Lung (tissue), 12 donors: ENCODE data around the gene WASL. TPM values are rescaled to one million over a fixed set of nuclear protein-coding genes. Genes with fewer than 3 reads are reported as not detected.

Source experiments
- ATAC-seq: fragments of 200-7000 bp; cut with Tn5 transposase; one replicate; pipeline ENCODE4 v1.9.1; 2020; ENCODE audit warnings: moderate number of reproducible peaks; ENCODE audit not compliant: insufficient read depth, low FRiP score
- DNase-seq, 3 donors: peaks; one replicate each; pipeline ENCODE4 v3.0.0-alpha.2; 2013 to 2017
- H3K27ac ChIP-seq, 2 donors: one replicate each; pipeline ENCODE4 v1.5.1; 2013; ENCODE audit warnings: mild to moderate bottlenecking in 2 of 2, moderate library complexity in 2 of 2, control low read depth in 1 of 2, inconsistent platforms in 1 of 2, low read depth in 1 of 2, low read length in 1 of 2
- H3K27me3 ChIP-seq, 3 donors: one replicate each; pipeline ENCODE4 v1.5.1; 2013; ENCODE audit warnings: low read length in 2 of 3; ENCODE audit not compliant: control insufficient read depth in 3 of 3, insufficient read depth in 3 of 3
- H3K36me3 ChIP-seq, 4 donors: one replicate each; pipeline ENCODE4 v1.5.1; 2013; ENCODE audit warnings: low read length in 4 of 4, mild to moderate bottlenecking in 1 of 4, moderate library complexity in 1 of 4; ENCODE audit not compliant: control insufficient read depth in 4 of 4, insufficient read depth in 4 of 4
- H3K4me1 ChIP-seq, 5 donors: one replicate each; pipeline ENCODE4 v1.5.1; 2013; ENCODE audit warnings: low read length in 5 of 5, mild to moderate bottlenecking in 2 of 5, moderate library complexity in 1 of 5; ENCODE audit not compliant: control insufficient read depth in 5 of 5, insufficient read depth in 5 of 5
- H3K4me3 ChIP-seq: one replicate; pipeline ENCODE4 v1.5.1; 2013; ENCODE audit warnings: mild to moderate bottlenecking, control low read depth, moderate library complexity
- H3K9ac ChIP-seq, 2 donors: one replicate each; pipeline ENCODE4 v1.5.1; 2013; ENCODE audit warnings: low read length in 2 of 2, control low read depth in 1 of 2; ENCODE audit not compliant: insufficient read depth in 1 of 2
- H3K9me3 ChIP-seq, 4 donors: one replicate each; pipeline ENCODE4 v1.5.1; 2013; ENCODE audit warnings: low read length in 3 of 4, mild to moderate bottlenecking in 1 of 4, moderate library complexity in 1 of 4; ENCODE audit not compliant: control insufficient read depth in 4 of 4, insufficient read depth in 3 of 4
- CTCF ChIP-seq: IDR thresholded peaks from 2 replicates; pipeline ENCODE4 v1.5.1; 2012; ENCODE audit warnings: mild to moderate bottlenecking; ENCODE audit errors: control extremely low read depth, extremely low read depth
- WGBS, 2 donors: extraction: QIAGEN DNeasy Blood & Tissue Kit; methylation state at CpG; one replicate each; pipeline ENCODE4 v1.1.7; 2013; 5-methylcytosine and 5-hydroxymethylcytosine counted together
- polyA plus RNA-seq, 2 donors: library from polyadenylated mRNA; stranded (reverse); fragments of 200-250 nt; gene quantifications; one replicate each; pipeline ENCODE4 v1.2.1, GENCODE V29; 2013
- total RNA-seq, 2 donors: library from RNA; depleted of rRNA in 1 of 2; stranded (reverse); fragments of >200 nt in 1 of 2; gene quantifications; one replicate each; pipeline ENCODE4 v1.2.1, GENCODE V29; 2014 to 2021
- donor health status: control.
- donor health status: control.
- donor health status: Bipolar disorder and iron deficiency.
- donor health status: healthy.
- donor health status: DM: yes; HTN: yes; CAD: no.

WASL gene
- total and polyA plus RNA-seq, 4 donors = 11.8 to 52.7 (median 22.2) TPM

GRCh38 chr7:123673137-123673732 is 75.6 kb downstream of the WASL start:
- H3K4me1 ChIP-seq = peaks cover 1 to 23% (median 11%) of the 10 kb centered on the region in 5 donors
- no peaks in the 10 kb centered on the region for H3K36me3 ChIP-seq
- H3K4me3 ChIP-seq = no peak overlapping the region
- TF ChIP-seq CTCF = no peak
- no peak for ATAC-seq
- no peaks in the 10 kb centered on the region for H3K27me3 ChIP-seq
- no peaks in the 10 kb centered on the region for H3K9me3 ChIP-seq
- WGBS, 2 donors = 89 to 91% methylated on average over 5 of the region's 5 CpGs
- H3K27ac ChIP-seq = no peak overlapping the region
- DNase-seq = no peak
- H3K9ac ChIP-seq = no peak overlapping the region

GRCh38 chr7:123669485-123669884 is 79.3 kb downstream of the WASL start:
- DNase-seq (no peak), ATAC-seq (no peak)
- H3K27ac ChIP-seq = no peak overlapping the region
- peaks cover 0 to 15% (median 11%) of the 10 kb centered on the region in 5 donors for H3K4me1 ChIP-seq
- no peak for TF ChIP-seq CTCF
- 95 to 97% methylated on average over 7 of the region's 7 CpGs for WGBS, 2 donors
- H3K9ac ChIP-seq = no peak overlapping the region
- H3K27me3 ChIP-seq = no peaks in the 10 kb centered on the region
- no peaks in the 10 kb centered on the region for H3K9me3 ChIP-seq
- H3K36me3 ChIP-seq = no peaks in the 10 kb centered on the region
- no peak overlapping the region for H3K4me3 ChIP-seq

- no peak for ATAC-seq
- no peak for TF ChIP-seq CTCF
- 76 to 85% methylated on average over 1 of the region's 1 CpG for WGBS, 2 donors
Measured at GRCh38 chr7:123666492-123666891, 82.3 kb downstream of the WASL start.

GRCh38 chr7:123665896-123666295 is 82.9 kb downstream of the WASL start:
- no peaks in the 10 kb centered on the region for H3K27me3 ChIP-seq
- peaks cover 0 to 2% (median 0%) of the 10 kb centered on the region in 4 donors for H3K9me3 ChIP-seq
- no peak overlapping the region for H3K4me3 ChIP-seq
- H3K36me3 ChIP-seq = no peaks in the 10 kb centered on the region
- no peak for TF ChIP-seq CTCF
- 84 to 94% methylated on average over 1 of the region's 1 CpG for WGBS, 2 donors
- ATAC-seq = no peak
- DNase-seq = no peak
- peaks cover 0 to 12% (median 0%) of the 10 kb centered on the region in 5 donors for H3K4me1 ChIP-seq
- H3K27ac ChIP-seq = peak overlapping the region in 1 of 2 donors; percentile 77
- no peak overlapping the region for H3K9ac ChIP-seq

More at GRCh38 chr7:123666492-123666891, 82.3 kb downstream of the WASL start:
- no peak overlapping the region for H3K4me3 ChIP-seq
- H3K9ac ChIP-seq = no peak overlapping the region
- H3K9me3 ChIP-seq = peaks cover 0 to 2% (median 0%) of the 10 kb centered on the region in 4 donors
- H3K36me3 ChIP-seq = no peaks in the 10 kb centered on the region
- peaks cover 0 to 12% (median 0%) of the 10 kb centered on the region in 5 donors for H3K4me1 ChIP-seq
- no peak for DNase-seq
- H3K27ac ChIP-seq = peak overlapping the region in 1 of 2 donors; percentile 77
- H3K27me3 ChIP-seq = no peaks in the 10 kb centered on the region
